Gastrocnemius medialis (tissue), 4 donors: ENCODE results near the gene HDAC4. TPM values are rescaled to one million over a fixed set of nuclear protein-coding genes. Genes with fewer than 3 reads are reported as not detected.

ENCODE experiments used
- ATAC-seq, 2 donors: fragments of 150-250 bp; one replicate each; pipeline ENCODE4 v1.9.1; 2016
- DNase-seq, 2 donors: peaks; one replicate each; pipeline ENCODE4 v3.0.0-alpha.2; 2019
- H3K27ac ChIP-seq, 4 donors: fragments of 200-600 bp; sonication (generic); 1 replicate in 1 of 4; 2 replicates in 3 of 4; pipeline ENCODE4 v1.5.1; 2016 to 2018; ENCODE audit warnings: mild to moderate bottlenecking in 2 of 4, moderate library complexity in 1 of 4
- H3K27me3 ChIP-seq, 3 donors: fragments of 200-600 bp; sonication (generic) in 2 of 3; 1 replicate in 1 of 3; 2 replicates in 2 of 3; pipeline versions ENCODE4 v1.5.1 to v1.6.0; 2016 to 2019; ENCODE audit warnings: mild to moderate bottlenecking in 1 of 3, moderate library complexity in 1 of 3
- H3K36me3 ChIP-seq, 2 donors: fragments of 200-600 bp; sonication (generic) in 1 of 2; one replicate each; pipeline ENCODE4 v1.5.1; 2017 to 2018
- H3K4me1 ChIP-seq, 2 donors: fragments of 200-600 bp; sonication (generic) in 1 of 2; one replicate each; pipeline ENCODE4 v1.5.1; 2016 to 2017; ENCODE audit warnings: mild to moderate bottlenecking in 2 of 2
- H3K4me3 ChIP-seq, 4 donors: fragments of 200-600 bp; sonication (generic) in 3 of 4; 1 replicate in 1 of 4; 2 replicates in 3 of 4; pipeline ENCODE4 v1.5.1; 2016 to 2019; ENCODE audit warnings: mild to moderate bottlenecking in 2 of 4
- H3K9me3 ChIP-seq, 3 donors: fragments of 200-600 bp; sonication (generic) in 2 of 3; 1 replicate in 1 of 3; 2 replicates in 2 of 3; pipeline ENCODE4 v1.5.1; 2016 to 2019
- POLR2A ChIP-seq, 2 donors: fragments of 450-650 bp; IDR thresholded peaks; one replicate each; pipeline ENCODE4 v1.6.1; 2017; ENCODE audit warnings: antibody characterized with exemption in 2 of 2, mild to moderate bottlenecking in 2 of 2, moderate library complexity in 2 of 2
- in situ Hi-C, 4 donors: fragments of 200-750 bp; cut with MboI; loops; one replicate each; pipeline versions ENCODE4 v1.15.0 to v1.8.0; 2017; ENCODE audit warnings: low sequenced_read_pairs in 4 of 4
- intact Hi-C: fragments of 100-400 bp; cut with DNase I; formaldehyde crosslinking; loops from one replicate; pipeline ENCODE4 v1.15.1; 2023; ENCODE audit warnings: low total_unique reads
- total RNA-seq, 4 donors: library from RNA; depleted of rRNA; stranded (reverse); fragments of >200 nt; gene quantifications; one replicate each; pipeline versions ENCODE4 v1.1.0 to v1.2.3, GENCODE V29; 2016
- TF ChIP-seq, protein P1 (sequence below), 5 experiments: fragments of 450-650 bp in 3 of 5; fragments of 200-600 bp in 2 of 5; sonication (generic) in 2 of 5; IDR thresholded peaks in 4 of 5; conservative IDR thresholded peaks in 1 of 5; 1 replicate in 4 of 5; 2 replicates in 1 of 5; pipeline ENCODE4 v1.5.1; 2016 to 2019; ENCODE audit warnings: antibody characterized with exemption in 5 of 5, mild to moderate bottlenecking in 3 of 5, moderate library complexity in 3 of 5

HDAC4 gene
- total RNA-seq, 4 donors from 2014 or later: 23.6 to 257 (median 119) TPM

- H3K4me3 ChIP-seq: no peak overlapping the region
- ATAC-seq (no peak), DNase-seq (peak in 1 of 2 donors; percentile 10)
- TF ChIP-seq, protein P1, sequence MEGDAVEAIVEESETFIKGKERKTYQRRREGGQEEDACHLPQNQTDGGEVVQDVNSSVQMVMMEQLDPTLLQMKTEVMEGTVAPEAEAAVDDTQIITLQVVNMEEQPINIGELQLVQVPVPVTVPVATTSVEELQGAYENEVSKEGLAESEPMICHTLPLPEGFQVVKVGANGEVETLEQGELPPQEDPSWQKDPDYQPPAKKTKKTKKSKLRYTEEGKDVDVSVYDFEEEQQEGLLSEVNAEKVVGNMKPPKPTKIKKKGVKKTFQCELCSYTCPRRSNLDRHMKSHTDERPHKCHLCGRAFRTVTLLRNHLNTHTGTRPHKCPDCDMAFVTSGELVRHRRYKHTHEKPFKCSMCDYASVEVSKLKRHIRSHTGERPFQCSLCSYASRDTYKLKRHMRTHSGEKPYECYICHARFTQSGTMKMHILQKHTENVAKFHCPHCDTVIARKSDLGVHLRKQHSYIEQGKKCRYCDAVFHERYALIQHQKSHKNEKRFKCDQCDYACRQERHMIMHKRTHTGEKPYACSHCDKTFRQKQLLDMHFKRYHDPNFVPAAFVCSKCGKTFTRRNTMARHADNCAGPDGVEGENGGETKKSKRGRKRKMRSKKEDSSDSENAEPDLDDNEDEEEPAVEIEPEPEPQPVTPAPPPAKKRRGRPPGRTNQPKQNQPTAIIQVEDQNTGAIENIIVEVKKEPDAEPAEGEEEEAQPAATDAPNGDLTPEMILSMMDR (IDR thresholded peaks at IDR 0.05 in 4 of 5, conservative IDR thresholded peaks at IDR 0.05 in 1 of 5): no peak
- TF ChIP-seq POLR2A (IDR thresholded peaks at IDR 0.05): no peak
- peak overlapping the region in 3 of 4 donors; percentile 19 to 32 (median 31) for H3K27ac ChIP-seq
- H3K9me3 ChIP-seq: no peaks in the 10 kb centered on the region
- in situ Hi-C loops: no loop called here
- H3K27me3 ChIP-seq: no peaks in the 10 kb centered on the region
- intact Hi-C loops: no loop called here
- H3K4me1 ChIP-seq: peaks cover 0 to 7% of the 10 kb centered on the region in 2 donors
- peaks cover 0 to 42% of the 10 kb centered on the region in 2 donors for H3K36me3 ChIP-seq
Observed at GRCh38 chr2:239162141-239162821, 238.5 kb downstream of the HDAC4 start.

- Histone ChIP-seq H3K27ac (peak overlapping the region in 2 of 4 donors; percentile 19 to 32), H3K9me3 (no peaks in the 10 kb centered on the region), H3K36me3 (peaks cover 0 to 42% of the 10 kb centered on the region in 2 donors), H3K27me3 (no peaks in the 10 kb centered on the region), H3K4me3 (no peak overlapping the region), H3K4me1 (peaks cover 0 to 9% of the 10 kb centered on the region in 2 donors)
- in situ Hi-C loops (no loop called here), intact Hi-C loops (no loop called here)
- TF ChIP-seq, protein P1 (IDR thresholded peaks at IDR 0.05 in 4 of 5, conservative IDR thresholded peaks at IDR 0.05 in 1 of 5): no peak
- TF ChIP-seq POLR2A (IDR thresholded peaks at IDR 0.05): no peak
- peak in 1 of 2 donors; percentile 12 for DNase-seq
- no peak for ATAC-seq
Observed at GRCh38 chr2:239161711-239162140, 239.1 kb downstream of the HDAC4 start.

- Histone ChIP-seq H3K27ac (peak overlapping the region in 1 of 4 donors; percentile 28), H3K9me3 (no peaks in the 10 kb centered on the region), H3K4me3 (no peak overlapping the region), H3K4me1 (peaks cover 0 to 9% of the 10 kb centered on the region in 2 donors), H3K36me3 (peaks cover 0 to 54% of the 10 kb centered on the region in 2 donors), H3K27me3 (no peaks in the 10 kb centered on the region)
- ATAC-seq (no peak), DNase-seq (peak in 1 of 2 donors; percentile 12)
- intact Hi-C loops: no loop called here
- in situ Hi-C loops: no loop called here
- TF ChIP-seq, protein P1 (IDR thresholded peaks at IDR 0.05 in 4 of 5, conservative IDR thresholded peaks at IDR 0.05 in 1 of 5): no peak
- TF ChIP-seq POLR2A (IDR thresholded peaks at IDR 0.05): no peak
Observed at GRCh38 chr2:239160226-239161143, 240.3 kb downstream of the HDAC4 start.

DNA sequence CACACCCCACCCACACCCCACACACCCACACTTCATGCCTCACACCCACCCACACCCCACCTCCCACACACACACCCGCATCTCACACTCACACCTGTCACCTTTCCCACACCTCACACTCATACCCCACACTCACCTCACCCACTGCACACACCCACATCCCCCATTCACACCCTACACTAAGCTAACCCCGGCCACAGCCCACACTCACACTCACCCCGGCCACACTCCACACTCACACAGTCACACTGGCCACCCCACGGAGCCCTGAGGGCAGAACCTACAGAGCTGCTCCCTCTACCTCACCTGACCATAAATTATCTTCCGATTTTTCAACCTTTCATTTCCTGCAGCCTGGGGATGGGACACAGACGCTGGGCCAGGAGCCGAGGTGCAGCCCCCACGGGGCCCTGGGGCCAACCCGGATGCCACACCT lies 241.3 kb downstream of the HDAC4 start:
- Histone ChIP-seq H3K36me3 (peaks cover 0 to 63% of the 10 kb centered on the region in 2 donors), H3K4me3 (no peak overlapping the region), H3K27me3 (no peaks in the 10 kb centered on the region), H3K9me3 (no peaks in the 10 kb centered on the region), H3K4me1 (peaks cover 0 to 9% of the 10 kb centered on the region in 2 donors), H3K27ac (peak overlapping the region in 3 of 4 donors; percentile 18 to 93 (median 26))
- in situ Hi-C loops: no loop called here
- intact Hi-C loops: no loop called here
- TF ChIP-seq, protein P1 (IDR thresholded peaks at IDR 0.05 in 4 of 5, conservative IDR thresholded peaks at IDR 0.05 in 1 of 5): no peak
- TF ChIP-seq POLR2A (IDR thresholded peaks at IDR 0.05): no peak
- no peak for ATAC-seq
- no peak for DNase-seq
